ENCODE measurements around the gene AMFR.

AMFR gene

GRCh38 chr16:56346131-56346890 lies 79.0 kb downstream of the AMFR start:
- DNase-seq = no peak

DNA sequence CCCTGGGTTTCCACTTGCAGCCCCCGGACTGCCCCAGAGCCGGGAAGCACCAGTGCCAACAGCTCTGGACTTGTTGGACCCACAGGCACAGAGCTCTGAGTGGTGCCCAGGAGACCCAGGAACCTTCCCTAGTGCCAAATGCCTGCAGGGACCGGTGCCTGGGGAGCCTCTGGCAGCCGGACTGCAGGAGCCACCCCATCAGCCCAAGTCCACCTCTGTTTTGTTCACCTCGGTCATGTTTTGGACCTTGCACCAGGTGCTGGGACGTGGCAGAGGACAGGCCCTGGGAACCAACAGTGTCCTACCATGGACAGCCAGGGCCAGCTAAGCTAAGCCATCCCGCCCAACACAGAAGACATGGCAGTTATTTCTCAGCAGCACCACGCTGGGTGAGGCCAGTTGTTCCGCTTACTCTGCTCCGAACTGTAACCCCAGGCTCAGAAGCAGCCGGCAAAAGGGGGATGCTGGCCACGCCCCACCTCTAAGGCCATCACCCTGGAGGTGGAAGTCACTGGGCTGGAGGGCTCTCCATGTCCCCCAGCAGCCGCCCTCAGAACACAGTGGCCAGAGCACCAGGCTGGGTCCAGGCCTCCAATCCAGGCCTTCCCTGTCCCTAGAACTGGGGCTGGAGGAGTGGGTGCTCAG lies 79.8 kb downstream of the AMFR start:
- no peak for DNase-seq

GRCh38 chr16:56344518-56345405 lies 80.6 kb downstream of the AMFR start:
- DNase-seq = no peak

- DNase-seq = no peak
These were observed 81.5 kb downstream of the AMFR start for GRCh38 chr16:56343661-56344517.

DNA sequence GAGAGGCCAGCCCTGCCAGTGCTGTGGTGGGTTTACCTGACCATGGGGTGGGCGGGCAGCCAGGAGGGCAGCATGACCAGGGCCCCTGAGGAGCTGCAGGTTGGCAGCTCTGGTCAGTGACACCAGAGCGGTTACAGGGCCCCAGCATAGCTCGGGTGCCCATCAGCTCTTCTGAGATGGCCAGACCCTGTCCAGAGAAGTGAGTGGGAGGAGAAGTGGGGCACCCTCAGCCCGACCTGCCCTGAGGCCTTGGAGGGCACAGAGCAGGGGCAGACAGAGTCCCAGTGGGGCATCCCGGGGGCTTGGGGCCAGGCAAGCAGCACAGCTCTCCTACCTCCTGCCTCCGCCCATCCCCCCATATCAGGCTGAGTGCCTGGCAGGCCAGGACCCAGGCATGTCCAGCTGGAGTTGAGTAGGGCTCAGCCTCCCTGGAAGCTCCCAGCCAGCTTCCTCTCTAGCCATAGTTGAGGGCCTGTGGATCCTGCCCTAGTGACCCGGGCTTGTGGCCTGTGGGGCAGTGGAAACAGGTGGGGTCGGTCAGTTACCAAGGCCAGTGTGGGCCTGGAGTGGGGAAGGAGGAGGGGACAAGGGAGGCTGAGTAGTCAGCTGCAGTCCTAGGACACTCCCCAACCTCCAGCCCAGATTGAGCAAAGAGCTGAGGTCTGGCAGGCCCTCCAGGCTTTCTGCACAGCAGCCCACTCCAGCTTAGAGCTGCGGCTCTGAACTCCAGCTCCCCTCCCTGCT lies 83.5 kb downstream of the AMFR start:
- DNase-seq = no peak

- DNase-seq = no peak
These were observed 84.4 kb downstream of the AMFR start for GRCh38 chr16:56340864-56341365.

- DNase-seq = no peak
These were observed 84.9 kb downstream of the AMFR start for GRCh38 chr16:56340416-56340815.

DNA sequence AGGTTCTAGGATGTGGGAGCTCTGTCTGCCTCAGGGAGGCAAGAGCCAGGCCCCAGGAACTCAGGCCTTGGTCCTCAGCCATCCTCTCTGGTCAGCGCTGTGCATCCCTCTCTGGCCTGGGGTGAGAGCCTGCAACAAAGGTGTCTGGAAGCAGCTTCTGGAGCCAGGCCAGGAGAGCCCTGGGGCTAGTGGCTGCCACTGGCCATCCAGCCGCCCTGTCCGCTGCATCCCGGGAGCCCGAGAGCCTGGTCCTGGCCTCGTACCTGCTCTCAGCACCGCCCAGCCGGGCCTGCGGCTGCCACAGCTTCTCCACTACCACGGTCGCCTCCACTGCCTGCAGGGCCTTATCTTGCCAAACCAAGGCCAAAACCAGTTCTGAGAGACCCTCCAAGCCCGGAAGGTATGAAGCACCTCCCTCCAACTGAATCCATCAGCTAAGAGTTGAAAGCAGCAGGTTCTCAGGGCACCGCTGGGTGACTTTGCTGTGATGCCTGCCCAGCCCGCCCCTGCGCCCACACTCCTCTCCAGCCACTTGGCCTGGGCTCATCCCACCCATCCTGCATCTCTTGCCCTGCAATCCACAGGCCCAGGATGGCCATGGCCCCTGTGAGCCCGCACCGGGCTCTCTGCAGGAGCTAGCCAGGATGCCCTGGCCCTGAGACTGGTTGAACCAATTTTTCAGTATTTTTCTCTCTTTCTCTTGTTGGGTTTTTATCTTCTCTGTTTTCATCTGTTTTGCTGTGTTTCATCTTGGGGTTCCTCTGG lies 85.7 kb downstream of the AMFR start:
- DNase-seq = no peak

DNA sequence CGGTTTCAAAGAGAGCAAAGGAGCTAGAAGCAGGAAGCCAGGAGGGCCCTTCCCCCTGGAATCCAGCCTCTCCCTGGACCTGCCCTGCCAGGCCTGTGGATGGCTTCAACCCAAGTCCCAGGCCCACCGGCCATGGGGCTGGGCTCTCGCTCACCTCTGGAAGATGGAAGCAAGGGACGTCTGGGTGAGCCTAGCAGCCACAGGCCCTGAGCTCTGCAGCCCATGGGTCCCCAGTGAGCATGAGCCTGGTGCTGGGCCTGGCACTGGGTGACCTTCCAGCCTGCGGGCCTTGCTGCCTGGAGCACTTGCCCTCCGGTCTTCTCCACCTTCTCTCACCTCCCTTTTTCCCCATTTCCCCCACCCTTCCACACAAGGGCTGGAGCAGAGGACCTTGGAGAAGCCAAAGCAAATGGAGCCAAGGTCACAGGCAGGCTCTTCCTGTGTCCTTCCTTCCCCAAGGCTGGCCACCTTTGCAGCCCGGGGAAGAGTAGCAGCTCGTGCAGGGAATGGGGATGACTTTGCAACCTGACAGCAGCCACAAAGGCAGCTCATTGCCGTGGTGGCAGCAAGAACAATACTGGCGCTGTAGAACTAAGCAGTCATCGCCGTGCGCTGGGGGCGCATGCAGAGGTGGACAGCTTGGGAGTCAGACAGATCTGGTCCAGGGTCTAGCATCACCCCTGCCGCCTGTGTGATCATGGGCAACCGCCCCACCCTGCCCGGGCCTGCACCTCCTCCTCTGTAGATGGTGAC lies 86.6 kb downstream of the AMFR start:
- no peak for DNase-seq

- no peak for DNase-seq
These were observed 87.5 kb downstream of the AMFR start for GRCh38 chr16:56337858-56338325.

DNA sequence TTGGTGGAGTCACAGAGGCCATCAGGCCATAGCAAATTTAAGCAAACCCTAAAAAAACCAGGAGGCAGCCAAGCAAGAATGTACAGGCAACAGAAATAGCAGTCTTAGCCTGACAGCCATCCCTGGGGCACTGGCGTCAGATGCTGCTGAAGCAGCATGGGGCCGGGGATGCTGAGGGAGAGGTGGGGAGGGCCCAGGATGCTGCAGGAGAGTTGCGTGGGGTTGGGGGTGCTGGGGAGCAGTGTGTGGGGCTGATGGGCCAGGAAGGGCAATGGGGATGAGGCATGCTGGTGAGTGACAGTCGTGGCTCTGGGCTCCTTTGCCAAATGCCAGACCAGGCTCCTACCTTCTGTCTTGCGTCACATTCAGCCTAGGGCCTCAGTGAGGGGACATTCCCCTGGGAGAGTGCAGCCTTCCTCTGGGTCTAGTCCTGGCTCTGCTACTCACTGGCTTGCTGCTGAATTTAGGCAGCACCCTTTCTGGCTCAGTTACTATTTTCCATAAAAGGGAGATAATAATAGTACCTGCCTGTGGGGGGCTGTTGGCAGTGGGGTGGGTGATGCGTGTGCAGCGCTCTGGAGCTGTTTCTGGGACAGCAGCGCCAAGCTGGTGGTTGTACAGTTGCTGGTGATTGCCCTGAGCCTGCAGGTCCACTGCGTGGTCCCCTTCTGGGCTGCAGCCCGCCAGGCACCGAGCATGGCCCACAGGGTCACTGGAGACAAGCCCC lies 88.1 kb downstream of the AMFR start:
- DNase-seq = no peak

DNA sequence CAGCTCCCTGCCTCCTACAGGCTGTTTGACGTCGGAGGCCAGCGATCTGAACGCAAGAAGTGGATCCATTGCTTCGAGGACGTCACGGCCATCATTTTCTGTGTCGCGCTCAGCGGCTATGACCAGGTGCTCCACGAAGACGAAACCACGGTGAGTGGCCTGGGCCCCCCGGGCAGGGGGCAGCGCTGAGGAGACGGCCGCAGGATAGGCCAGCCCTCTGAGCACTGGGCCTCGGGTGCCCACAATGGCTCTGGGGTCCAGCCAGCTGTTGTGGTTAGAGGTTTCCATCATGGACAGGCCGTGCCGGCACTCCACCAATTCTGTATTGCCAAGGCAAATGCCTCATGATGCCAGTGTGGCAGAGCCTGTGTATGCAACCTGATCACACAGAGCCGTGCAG lies 88.6 kb downstream of the AMFR start:
- no peak for DNase-seq

DNA sequence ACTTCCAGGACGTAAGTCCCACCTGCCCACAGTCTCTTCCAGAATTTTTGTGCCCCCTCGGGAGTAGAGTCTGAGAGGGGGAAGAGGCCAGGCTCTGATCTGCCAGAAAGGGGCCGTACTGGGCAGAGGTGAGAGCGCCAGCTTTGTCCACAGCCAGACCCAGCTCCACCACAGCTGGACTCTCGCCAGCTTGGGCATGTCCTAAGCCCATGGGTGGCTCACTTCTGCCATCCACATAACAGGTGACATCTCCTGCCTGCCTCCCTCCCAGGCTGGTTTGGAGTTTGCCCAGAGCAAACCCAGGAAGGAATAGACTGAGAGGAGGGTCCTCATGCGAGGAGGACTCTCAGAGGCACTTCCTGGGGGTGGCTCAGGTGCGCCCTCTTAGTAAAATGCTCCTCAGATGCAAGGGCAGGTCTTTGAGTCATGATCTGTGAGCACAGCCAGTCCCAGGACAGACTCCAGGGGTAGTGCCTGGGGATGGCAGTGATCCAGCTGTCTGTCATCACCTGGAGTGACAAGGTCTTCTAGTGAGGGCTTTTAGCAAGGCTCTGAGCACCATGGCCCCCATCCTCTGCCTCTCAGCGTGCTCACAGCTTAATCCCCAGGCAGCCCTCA lies 89.2 kb downstream of the AMFR start:
- no peak for DNase-seq

DNA sequence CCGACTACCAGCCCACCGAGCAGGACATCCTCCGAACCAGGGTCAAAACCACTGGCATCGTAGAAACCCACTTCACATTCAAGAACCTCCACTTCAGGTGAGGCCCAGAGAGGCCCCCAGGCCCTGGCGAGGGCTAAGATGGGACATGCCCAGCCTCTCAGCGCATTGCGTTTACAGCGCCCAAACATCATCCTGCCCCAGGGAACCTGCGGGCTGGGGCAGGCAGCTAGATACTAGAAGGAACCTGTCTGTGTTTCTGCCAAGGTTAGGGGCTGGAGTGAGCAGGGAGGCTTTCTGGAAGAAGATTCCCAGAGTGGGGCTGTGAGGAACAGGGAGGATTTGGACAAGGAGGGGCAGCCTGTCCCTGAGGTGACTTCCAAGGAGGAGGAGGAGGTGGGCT lies 90.6 kb downstream of the AMFR start:
- no peak for DNase-seq

DNA sequence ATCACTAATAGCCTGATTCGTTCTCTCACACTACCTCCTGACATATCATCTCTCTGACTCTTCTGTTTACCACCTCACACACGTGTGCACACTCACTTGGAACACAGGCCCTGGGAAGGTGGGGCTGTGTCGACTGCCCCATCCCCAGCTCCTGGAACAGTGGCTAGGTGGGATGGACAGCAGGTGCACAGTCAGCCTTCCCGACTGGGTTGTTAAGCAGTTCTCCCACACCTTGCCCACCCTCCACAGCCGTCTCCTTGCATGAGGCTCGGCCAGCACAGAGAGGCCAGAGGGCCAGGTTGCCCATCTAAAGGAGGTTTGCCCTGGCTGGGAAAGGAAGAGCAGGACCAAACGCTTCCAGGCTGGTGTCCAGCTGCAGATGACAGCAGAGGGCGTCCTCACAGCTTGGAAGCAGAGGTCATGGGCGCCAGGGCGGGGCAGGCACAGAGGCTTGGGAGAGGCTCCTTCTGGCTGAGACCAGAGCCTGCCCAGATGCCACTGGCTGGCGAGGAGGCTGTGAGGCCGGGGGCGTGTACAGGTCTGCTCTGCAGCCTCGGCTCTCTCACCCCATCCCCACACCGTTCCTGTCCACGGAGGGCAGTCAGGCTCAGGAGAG lies 92.8 kb downstream of the AMFR start:
- peak; percentile 45 for DNase-seq

DNA sequence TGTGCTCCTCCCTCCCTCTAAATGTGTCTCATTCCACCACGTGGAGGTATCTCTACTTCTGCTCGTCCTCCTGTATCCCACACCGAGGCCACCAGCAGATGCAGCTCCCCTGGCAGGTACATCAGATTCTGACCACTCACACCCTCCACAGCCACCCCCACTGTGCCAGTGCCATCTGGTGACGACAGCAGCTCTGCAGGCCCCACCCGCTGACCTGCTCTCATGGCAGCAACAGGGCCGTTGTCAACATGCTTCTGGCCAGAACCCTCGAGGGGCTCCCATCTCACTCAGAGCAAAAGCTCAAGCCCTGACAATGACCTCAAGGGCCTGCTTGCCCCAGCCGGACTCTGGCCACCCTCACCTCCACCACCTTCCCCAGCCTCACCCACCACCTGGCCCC lies 93.4 kb downstream of the AMFR start:
- no peak for DNase-seq

GRCh38 chr16:56331399-56331798 lies 93.9 kb downstream of the AMFR start:
- DNase-seq = no peak

DNA sequence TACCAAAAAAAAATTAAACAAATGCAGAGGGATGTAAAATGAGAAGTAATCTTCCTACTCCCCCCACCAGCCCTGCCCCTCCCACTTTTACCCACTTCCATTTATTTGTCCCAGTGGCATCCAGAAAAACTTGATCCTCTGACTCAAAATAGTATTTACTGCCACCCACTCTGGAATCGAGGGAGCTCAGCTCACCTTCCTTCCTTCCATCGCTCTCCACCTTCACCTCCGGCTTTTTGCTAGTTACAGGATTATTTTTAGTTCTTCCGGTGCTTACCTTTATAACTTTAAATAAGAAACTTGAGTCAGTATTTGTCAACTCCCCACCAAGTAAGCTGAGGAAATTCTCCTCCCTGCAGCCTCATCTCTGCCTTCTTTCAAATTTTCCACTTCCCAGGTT lies 94.9 kb downstream of the AMFR start:
- no peak for DNase-seq
